Measurements from ENCODE around the gene PRKAG1.
"Not testable (repeated sequence)": the region's sequence is repeated elsewhere in the genome, so short reads cannot be mapped to it uniquely, and the experiment has no call there.

Gene PRKAG1

GRCh38 chr12:49018261-49019119 is at the start of gene PRKAG1:
Gene PRKAG1 (minus strand): TSS chr12:49018776. CDS start chr12:49018740, 36 bp downstream.
- DNase-seq: peak; percentile 98

- DNase-seq: no peak
These were observed 47.5 kb upstream of the PRKAG1 start for GRCh38 chr12:49066120-49066519.

GRCh38 chr12:49064767-49065152 is 46.2 kb upstream of the PRKAG1 start:
- DNase-seq: no peak

GRCh38 chr12:49061916-49062315 is 43.3 kb upstream of the PRKAG1 start:
- DNase-seq: not testable (repeated sequence)

- DNase-seq: no peak
These were observed 42.6 kb upstream of the PRKAG1 start for GRCh38 chr12:49061157-49061650.

GRCh38 chr12:49060237-49061156 is 41.9 kb upstream of the PRKAG1 start, which contains the start of gene KMT2D:
Gene KMT2D (minus strand): TSS chr12:49060794. CDS start chr12:49055324, 5,470 bp downstream.
- peak; percentile 98 for DNase-seq

- no peak for DNase-seq
These were observed 41.0 kb upstream of the PRKAG1 start for GRCh38 chr12:49059299-49060171.

- no peak for DNase-seq
These were observed 40.4 kb upstream of the PRKAG1 start for GRCh38 chr12:49059045-49059298.

GRCh38 chr12:49058366-49059044 is 39.9 kb upstream of the PRKAG1 start:
- DNase-seq: no peak

- DNase-seq: no peak
These were observed 39.3 kb upstream of the PRKAG1 start for GRCh38 chr12:49057888-49058287.

GRCh38 chr12:49055978-49056754 is 37.6 kb upstream of the PRKAG1 start:
- peak; percentile 77 for DNase-seq

- DNase-seq: no peak
These were observed 36.5 kb upstream of the PRKAG1 start for GRCh38 chr12:49055092-49055491.

GRCh38 chr12:49054524-49054923 is 35.9 kb upstream of the PRKAG1 start:
- no peak for DNase-seq

GRCh38 chr12:49054096-49054495 is 35.5 kb upstream of the PRKAG1 start:
- no peak for DNase-seq

- DNase-seq: no peak
These were observed 34.1 kb upstream of the PRKAG1 start for GRCh38 chr12:49052451-49053208.

- DNase-seq: no peak
These were observed 33.3 kb upstream of the PRKAG1 start for GRCh38 chr12:49051777-49052438.

- DNase-seq: no peak
These were observed 32.8 kb upstream of the PRKAG1 start for GRCh38 chr12:49051373-49051764.

GRCh38 chr12:49050507-49051372 is 32.2 kb upstream of the PRKAG1 start:
- no peak for DNase-seq
